ENCODE data around the gene CHN1. TPM values are rescaled to one million over a fixed set of nuclear protein-coding genes. Genes with fewer than 3 reads are reported as not detected.

CHN1 gene
- total RNA-seq, 2 donors from 2014 or later: 6.7 to 9.4 TPM

DNA sequence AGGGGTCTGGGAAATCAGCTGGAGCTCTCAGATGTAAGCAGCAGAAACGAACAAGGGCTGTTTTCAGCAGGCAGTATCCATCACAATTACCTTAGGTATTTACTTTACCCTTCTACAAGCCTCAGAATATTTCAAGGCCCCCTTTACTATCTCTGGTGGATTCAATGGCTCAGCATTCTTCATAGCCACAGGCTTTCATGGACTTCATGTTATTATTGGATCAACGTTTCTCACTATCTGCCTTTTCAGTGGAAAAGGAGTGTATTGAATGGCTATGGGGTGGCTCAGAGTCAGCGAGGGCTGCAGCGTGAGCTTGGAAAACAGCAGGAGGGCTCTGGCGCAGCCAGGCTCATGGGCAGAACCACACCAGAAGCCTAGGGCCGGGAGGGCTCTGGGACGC, 224.3 kb downstream of the CHN1 start:
- DNase-seq: no peak
- intact Hi-C loops (cut with DNase I): no loop called here
- ATAC-seq: no peak

GRCh38 chr2:174780191-174780840, 224.9 kb downstream of the CHN1 start:
- ATAC-seq (no peak), DNase-seq (no peak)
- intact Hi-C loops (cut with DNase I): no loop called here

GRCh38 chr2:174779361-174779928, 225.7 kb downstream of the CHN1 start:
- intact Hi-C loops (cut with DNase I): no loop called here
- ATAC-seq: no peak

DNA sequence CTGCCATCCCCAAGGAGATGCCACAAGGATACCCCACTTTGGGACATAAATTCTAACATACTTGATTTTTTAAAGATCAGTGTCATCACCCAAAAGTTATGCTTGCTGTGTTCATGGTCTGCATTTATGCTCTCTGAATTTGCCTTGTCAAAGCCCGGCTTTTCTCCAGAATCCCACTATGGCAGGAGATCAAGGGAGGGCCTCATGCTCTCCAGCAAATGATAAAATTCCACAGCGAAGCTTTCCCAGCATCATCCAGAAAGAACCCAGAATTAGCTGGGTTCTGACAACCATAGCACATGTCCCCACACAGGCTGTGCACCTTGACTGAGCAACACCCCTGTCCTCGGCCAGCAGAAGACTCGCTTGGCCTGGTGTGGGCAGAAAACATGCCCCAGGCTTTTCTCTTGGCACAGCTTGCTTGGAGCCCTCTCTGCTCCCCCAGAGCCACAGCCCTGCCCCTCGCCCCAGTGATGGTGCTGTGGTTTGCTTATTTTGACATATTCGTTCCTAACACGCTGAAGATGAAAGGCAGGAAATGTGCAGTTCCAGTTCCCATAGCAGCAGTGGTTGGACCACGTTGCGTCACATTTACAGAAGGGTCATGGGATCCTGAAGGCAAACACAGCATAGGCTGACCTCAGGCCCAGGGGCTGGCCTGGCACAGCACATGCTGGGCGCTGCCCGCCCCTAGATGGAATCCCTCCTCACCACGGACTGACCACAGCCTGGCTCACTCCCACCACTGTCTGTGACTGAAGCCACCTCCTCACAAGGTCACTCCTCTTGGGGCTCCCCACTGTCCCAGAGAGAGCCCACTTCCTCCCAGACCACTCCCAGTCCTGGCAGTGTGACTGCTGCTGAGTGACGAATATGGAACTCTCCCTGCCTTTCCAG, 226.8 kb downstream of the CHN1 start:
- ATAC-seq: peak; percentile 78 to 82
- DNase-seq: peak; percentile 66
- intact Hi-C loops (cut with DNase I): no loop called here

More at GRCh38 chr2:174779361-174779928, 225.7 kb downstream of the CHN1 start:
- no peak for DNase-seq

DNA sequence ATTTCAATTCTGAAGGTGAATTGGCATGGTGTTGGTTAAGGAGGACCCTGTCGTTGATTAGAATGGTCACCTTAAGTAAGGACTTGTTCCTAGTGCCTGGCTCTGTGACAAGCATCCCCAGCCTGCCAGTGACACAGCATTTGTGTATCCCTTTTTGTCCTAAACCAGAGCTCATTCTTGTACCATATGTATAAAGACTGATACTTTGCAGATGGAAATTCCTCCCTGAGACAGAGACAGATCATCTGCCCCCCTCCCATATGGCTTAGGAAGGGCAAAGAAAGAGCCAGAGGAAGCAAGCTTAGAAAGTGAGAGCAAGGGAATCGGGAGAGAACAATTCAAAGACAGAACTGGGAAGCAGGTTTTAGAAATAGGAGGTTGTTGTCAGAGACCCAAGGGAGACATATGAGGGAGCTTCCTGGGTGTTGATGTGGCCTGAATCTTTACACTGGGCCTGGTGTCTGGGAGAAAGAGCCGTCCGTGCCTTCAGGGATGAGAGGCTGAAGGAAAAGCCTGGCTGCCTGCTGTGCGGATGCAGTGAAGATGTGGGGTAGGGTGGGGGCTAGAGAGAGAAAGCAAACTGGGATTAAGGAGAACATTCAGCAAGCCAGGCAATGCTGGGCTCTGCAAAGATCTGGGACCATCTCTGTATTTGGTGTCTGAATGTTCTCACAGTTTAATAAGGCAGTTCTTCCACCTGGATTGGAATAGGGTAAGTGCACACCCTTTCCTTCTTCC, 227.7 kb downstream of the CHN1 start:
- intact Hi-C loops (cut with DNase I): no loop called here
- DNase-seq (no peak), ATAC-seq (no peak)

DNA sequence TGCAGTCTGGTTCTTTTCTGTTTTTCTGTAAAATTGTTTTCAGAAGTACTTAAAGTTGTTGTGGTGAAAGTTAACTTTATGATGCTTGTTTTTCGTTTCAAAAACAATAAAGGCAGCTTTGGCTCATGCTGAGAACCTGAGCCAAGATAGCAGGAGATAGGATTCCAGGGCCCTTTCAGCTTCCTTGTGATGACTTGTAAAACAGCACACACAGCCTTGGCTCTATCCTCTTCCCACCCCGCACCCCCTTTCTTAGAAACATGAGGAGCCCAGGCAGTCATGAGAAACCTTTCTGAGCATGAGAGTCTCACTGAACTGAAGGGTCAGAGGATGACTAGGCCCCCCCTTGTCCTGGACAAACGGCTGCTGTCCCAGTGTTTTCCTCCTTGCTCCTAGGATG, 228.5 kb downstream of the CHN1 start:
- no peak for ATAC-seq
- no peak for DNase-seq
- intact Hi-C loops (cut with DNase I): no loop called here

- intact Hi-C loops (cut with DNase I): no loop called here
- ATAC-seq: no peak
- DNase-seq: no peak
These were observed 229.0 kb downstream of the CHN1 start for GRCh38 chr2:174776223-174776622.

DNA sequence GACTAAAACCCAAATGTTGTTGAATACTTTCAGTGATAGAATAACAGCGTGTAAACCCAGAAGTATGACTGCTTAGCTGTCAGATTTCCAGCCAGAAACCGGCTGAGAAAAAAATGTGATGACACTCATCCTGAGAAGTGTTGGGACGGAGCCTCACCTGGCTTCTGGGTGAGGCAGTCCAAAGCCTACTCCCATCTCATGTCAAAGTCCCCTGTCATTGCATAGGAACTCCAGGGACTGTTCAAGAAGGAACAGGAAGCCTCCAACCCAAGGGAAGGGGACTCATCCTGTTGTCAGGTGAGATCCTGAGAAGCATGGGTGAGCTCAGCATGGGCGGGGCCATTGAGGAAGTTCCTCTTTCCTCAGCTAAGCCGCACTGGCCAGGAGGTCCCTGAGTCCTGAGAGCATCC, 229.6 kb downstream of the CHN1 start:
- intact Hi-C loops (cut with DNase I): no loop called here
- DNase-seq (no peak), ATAC-seq (no peak)

GRCh38 chr2:174774886-174775285, 230.3 kb downstream of the CHN1 start:
- DNase-seq (no peak), ATAC-seq (no peak)
- intact Hi-C loops (cut with DNase I): loop anchor here in 1 of 2 donors (5.0 kb wide), 1 partner anchor 212 kb away; no protein-coding TSS in a partner anchor

DNA sequence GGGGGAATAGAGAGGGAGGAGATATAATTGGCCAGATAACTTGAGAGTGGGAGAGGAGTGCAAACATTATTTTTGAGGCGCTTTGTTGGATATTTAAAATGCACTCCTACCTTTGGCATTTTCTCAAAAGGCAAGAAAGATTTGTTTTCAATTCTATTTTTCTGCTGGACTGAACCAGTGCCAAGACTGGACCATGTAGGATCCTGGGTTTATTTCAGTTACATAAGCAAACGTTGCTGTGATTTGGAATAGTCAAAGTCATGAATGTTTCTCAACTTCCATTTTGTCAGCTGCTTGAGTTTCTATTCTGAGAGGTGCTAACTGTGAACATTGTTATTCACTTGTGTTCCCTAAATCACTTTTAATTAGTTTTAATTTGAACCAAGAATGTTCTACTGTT, 232.0 kb downstream of the CHN1 start:
- DNase-seq: no peak
- ATAC-seq: no peak
- intact Hi-C loops (cut with DNase I): loop anchor here in 1 of 2 donors (5.0 kb wide), 1 partner anchor 214 kb away; no protein-coding TSS in a partner anchor

DNA sequence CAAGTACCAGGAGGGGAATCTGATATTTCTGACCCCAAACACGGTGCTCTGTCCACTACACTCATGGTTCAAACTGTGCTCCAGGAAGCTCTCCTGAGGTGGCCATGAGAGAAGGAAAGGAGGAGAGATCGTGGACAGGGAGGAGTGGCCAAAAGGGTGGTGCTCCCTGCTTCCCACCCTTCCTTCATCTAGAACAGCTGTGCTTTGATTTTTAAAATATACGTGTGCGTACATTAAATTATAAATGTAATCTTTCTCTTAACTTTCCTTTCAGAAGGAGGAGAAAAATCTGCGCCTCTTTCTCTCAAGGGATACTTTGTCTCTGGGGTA, 232.7 kb downstream of the CHN1 start:
- no peak for ATAC-seq
- DNase-seq: no peak
- intact Hi-C loops (cut with DNase I): loop anchor here in 1 of 2 donors (5.0 kb wide), 1 partner anchor 215 kb away; no protein-coding TSS in a partner anchor

DNA sequence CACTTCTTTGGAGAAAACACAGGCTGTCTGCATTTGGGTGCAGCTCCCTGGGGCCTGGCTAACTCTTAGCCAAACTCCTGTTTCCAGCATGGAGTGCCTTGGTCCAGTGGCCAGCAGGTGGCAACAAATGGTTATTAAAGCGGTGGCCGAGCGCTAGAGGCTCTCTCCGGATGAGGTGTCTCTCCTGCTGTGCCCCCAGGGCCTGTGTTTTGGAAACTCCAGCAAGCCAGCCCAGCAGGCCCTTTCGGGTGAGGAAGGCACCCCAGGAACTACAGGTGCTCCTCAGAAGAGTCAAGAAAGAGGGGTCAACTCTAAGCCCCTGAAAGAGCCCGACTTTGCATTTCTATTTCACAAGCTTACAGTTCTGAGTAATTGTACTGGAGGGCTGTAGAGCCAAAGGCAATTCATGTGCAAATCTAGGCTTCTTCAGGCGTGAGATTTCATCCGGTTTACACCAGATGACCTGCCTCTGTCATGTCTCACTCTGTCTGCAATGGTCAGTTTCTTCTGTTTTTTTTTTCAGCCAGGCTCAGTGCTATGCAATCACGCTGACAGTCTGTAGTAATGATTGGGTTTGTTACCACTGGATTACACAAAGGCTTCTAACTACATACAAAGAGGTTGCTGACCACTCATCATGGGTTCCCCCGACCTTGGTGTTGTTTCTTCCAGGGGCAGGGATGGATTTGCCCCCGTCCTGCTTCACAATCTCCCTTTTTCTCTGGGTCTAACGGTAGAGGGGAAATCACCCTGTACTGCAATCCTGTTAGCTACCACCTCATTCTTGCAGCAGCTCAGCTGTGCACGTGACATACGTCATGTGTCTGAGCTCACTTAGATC, 233.3 kb downstream of the CHN1 start:
- DNase-seq (peak; percentile 85), ATAC-seq (peak; percentile 96 to 97)
- intact Hi-C loops (cut with DNase I): loop anchor here (2.0 to 5.0 kb wide), 2 partner anchors 213 to 215 kb away; no protein-coding TSS in a partner anchor

DNA sequence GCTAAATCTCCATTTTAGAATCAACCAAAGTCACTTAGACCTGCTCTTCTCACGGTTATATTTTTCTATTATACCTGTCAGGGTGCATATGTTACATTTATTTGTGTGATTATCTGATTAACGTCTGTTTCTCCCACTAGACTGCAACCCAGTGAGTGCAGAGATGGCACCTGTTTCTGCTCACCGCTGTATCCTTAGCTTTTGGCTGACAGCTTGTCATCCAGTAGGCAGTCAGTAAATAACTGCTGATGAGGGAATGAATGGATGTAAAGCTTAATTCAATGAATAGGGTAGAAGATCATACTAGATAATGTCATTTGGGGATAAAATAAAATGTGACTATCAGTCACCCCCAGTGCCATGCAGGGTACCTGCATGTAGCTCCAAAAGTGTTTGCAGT, 234.0 kb downstream of the CHN1 start:
- DNase-seq (no peak), ATAC-seq (no peak)
- intact Hi-C loops (cut with DNase I): loop anchor here (2.0 to 5.0 kb wide), 2 partner anchors 214 to 216 kb away; no protein-coding TSS in a partner anchor

DNA sequence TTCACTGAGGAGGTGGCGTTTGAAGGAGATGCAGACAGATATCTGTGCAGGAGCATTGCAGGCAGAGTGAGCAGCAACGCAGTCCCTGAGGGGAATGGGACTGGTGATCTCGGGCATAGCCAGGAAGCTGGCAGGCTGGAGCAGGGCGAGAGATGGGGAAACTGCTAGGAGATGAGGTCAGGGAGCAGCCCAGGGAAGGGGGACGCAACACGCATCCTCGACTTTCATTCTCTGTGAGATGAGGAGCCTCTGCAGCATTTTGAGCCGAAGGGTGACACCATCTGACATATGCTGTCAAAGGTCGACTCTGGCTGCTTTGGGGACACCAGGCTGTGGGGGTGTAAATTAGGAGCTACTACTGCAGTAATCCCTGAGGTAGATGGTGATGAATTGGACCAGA, 236.6 kb downstream of the CHN1 start:
- no peak for ATAC-seq
- DNase-seq: no peak
- intact Hi-C loops (cut with DNase I): no loop called here

DNA sequence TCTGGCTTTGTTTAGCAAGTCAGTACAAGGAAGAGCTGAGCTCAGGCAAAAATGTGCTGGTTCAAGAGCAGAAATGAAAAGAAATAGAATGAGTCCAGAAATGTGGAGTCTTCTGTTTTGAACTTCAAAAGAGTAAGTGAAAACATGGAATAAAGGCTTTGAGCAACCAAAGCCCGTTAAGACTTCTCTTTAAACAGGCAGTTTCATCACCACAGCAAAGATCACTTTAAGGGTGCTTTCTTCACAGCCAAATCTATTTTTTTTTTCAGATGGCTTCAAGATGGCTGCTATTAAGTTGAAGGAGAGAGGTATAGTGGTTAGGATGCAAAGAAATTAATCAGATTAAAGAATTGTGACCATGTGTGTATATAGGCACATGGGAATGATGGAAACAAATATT, 238.9 kb downstream of the CHN1 start:
- no peak for DNase-seq
- intact Hi-C loops (cut with DNase I): no loop called here
- no peak for ATAC-seq

DNA sequence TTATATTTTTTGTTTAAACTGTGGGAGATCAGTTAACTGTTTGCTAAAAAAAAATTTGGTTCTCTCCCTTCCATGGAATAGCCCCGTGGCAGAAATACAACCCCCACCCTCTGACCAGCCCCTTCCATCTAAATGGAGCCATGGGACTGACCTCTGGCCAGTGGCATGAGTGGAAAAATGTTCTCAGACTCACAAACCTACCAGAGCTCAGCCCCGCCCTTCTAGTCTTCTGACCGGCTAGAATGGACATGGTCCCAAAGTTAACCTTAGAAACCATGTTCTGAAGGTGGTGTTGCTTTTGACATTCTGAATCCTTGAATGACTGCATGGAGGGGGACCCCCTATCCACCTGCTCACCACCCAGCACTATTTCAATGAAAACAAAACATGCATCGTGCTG, 239.6 kb downstream of the CHN1 start:
- ATAC-seq: no peak
- intact Hi-C loops (cut with DNase I): no loop called here
- no peak for DNase-seq

DNA sequence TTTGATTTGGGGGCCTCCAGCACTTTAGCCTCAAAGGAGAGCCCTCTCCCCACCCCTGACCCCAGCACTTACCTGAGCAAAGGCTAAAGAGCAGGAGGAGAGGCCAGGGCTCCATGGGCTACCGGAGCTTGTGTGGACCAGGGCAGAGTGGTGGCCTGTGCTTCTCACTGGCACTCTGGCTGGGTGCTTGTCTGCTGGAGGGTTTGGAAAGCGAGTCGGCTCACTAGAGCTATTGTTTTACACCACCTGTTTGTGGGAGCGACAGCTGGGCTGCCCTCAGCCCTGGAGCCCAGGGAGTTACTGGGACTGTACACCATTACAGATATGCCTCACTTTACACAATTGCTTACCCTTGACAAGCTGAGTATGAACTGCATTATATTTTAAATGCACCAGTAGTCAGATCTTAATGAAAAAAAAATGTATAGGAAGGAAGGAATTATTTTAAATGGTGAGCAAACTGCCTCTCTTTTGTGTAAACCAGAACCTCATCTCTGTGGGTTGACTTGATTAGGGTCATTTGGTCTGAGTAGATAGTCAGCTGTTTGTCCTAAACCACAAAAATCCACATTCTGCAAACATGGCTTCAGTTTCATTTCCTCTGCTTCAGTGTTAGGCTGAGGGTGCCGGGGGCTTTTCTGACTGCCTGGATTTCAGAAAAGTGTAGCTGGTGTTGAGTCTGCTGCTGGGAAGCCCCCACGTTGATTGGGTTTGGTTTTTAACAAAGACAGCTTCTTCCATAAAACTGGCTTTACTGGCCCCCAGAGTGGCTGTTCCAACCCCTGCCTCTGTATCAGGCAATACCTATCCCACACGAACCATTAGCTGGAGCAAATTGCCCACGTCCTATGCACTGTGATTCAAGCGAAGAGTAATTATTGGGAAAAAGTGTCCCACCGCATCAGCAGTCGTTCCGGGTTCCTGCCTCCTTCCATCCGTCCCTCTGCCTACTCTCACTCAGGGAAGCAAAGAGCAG, 240.6 kb downstream of the CHN1 start, which contains the start of gene CHRNA1:
CHRNA1 (minus strand) TSS at position 193 of the 976 bp plus-strand sequence; CDS start at position 115, 78 bp downstream.
- intact Hi-C loops (cut with DNase I): no loop called here
- no peak for DNase-seq

More for the DNA sequence above, 240.6 kb downstream of the CHN1 start, which contains the start of gene CHRNA1:
- ATAC-seq: no peak

All from left cardiac atrium (tissue), 4 donors.